Smooth muscle cell of the brain vasculature (primary cell): ENCODE measurements around the gene YTHDC1.
A peak's percentile ranks its signal among the peaks of the same experiment; 100 is the strongest.
"Not testable (repeated sequence)": the region's sequence is repeated elsewhere in the genome, so short reads cannot be mapped to it uniquely, and the experiment has no call there.

Experiments
- DNase-seq: peaks from one replicate; pipeline ENCODE4 v3.0.0-alpha.2; 2012; ENCODE audit warnings: low read depth, low spot score

YTHDC1 gene

GRCh38 chr4:68291256-68291655 is 58.6 kb downstream of the YTHDC1 start:
- DNase-seq = no peak

GRCh38 chr4:68288393-68288740 is 61.5 kb downstream of the YTHDC1 start:
- DNase-seq = no peak

DNA sequence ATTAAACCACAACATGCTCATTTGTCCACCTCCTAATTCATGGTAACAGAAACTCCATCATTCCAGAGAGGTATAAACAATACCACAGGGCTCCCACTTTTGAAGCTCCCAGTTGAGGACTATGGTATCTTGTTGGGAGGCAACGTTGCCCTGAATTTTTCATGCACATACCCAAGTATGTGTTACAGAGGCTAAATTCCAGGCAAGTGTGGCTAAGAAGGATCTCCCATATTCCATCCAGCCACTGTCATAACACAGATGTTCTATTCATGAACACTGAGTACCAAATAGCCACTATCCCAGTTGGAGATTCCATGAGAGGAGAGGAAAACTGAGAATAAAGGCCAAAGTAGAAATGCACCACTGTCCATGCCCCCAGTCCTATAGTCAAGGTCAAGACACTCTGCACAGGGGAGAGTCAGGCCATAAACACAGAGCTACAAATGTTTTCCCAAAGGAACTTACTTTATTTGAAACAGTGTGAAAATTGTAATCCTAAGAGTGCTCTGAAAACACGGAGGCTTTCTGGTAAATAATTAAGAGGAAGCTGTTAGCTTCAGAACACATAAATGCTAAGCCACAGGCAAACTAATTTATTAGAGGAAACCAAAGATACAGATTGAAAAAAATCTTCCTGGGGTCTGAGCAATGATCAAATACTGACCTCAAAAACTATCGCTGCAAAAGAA is 62.0 kb downstream of the YTHDC1 start:
- no peak for DNase-seq

GRCh38 chr4:68283714-68284113 is 66.2 kb downstream of the YTHDC1 start:
- no peak for DNase-seq

DNA sequence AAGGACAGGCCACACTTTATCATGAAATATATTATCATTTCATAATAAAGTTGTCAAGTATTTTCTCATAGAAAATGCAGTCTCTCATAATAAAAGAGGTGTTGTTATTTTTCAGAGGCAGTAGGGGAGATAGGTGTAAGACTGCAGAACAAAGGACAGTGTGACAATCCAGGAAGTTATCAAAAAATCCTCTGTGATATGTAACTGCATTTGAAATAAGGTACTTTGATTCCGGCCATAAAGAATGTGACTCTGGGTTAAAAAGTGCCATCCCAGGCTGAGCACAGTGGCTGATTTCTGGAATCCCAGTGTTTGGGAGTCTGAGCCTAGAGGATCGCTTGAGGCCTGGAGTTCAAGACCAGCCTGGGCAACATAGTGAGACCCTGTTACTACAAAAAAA is 66.8 kb downstream of the YTHDC1 start:
- no peak for DNase-seq

DNA sequence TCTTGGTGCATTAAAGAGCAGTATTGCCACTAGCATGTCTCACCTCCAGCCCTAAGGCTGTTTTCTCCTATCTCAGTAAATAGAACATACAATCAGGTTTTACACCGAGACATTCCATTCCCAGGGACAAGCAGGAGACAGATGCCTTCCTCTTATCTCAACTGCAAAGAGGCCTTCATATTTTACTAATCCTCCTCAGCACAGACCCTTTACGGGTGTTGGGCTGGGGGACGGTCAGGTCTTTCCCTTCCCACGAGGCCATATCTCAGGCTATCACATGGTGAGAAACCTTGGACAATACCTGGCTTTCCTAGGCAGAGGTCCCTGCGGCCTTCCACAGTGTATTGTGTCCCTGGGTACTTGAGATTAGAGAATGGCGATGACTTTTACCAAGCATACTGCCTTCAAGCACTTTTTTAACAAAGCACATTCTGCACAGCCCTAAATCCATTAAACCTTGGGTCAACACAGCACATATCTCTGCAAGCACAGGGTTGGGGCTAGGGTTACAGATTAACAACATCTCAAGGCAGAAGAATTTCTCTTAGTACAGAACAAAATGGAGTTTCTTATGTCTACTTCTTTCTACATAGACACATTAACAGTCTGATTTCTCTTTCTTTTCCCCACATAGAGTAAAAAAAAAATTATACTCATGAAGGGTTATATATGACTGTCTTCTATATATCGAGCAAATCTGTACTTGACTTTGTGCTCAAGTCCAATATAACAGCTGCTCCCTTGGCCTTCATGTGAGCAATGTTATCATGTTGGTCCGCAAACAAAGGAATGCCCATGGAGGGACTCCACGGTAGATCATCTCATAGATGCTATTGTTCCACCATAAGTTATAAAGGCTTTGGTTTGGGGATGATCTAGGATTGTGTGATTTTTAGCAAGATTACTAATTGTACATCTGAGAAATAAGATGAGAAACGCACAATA is 67.8 kb downstream of the YTHDC1 start:
- DNase-seq = not testable (repeated sequence)

DNA sequence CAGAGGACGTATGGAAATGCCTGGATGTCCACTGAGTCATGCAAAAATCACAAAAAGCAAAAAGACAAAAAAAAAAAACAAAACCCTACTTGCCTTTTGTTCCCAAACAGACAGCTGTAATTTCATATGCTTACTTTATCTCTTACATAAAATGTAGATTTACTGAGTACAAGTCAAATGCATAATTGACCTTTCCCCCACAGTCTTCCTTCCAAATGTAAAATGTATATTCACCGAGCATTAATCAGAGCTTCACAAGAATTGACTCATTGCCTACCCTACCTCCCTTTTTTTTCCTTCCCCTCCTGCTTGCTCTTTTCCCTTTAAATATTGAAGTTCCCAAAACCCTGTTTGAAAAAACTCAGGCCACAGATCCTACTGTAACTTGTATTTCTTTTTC is 71.9 kb downstream of the YTHDC1 start:
- DNase-seq = no peak

GRCh38 chr4:68277627-68278026 is 72.3 kb downstream of the YTHDC1 start:
- no peak for DNase-seq

DNA sequence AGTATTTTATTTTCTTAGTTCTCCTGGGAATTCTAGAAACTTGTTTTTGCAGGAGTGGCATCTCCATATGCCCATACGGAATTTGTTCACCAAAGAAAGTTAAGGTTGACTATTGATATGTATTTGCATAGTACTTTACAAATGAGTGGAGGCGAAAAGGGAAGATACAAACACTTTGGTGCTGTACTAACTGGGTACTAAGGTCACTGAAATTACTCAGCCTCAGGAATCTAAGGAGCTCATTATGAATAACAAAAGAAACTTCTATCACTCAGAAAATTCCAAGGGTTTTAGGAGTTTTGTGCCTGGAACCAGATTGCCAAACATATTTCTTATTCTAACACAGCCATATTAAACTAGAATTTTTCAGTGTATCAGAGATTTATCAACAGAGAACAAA is 77.0 kb downstream of the YTHDC1 start:
- DNase-seq = no peak

GRCh38 chr4:68272380-68272779 is 77.5 kb downstream of the YTHDC1 start:
- DNase-seq = no peak

DNA sequence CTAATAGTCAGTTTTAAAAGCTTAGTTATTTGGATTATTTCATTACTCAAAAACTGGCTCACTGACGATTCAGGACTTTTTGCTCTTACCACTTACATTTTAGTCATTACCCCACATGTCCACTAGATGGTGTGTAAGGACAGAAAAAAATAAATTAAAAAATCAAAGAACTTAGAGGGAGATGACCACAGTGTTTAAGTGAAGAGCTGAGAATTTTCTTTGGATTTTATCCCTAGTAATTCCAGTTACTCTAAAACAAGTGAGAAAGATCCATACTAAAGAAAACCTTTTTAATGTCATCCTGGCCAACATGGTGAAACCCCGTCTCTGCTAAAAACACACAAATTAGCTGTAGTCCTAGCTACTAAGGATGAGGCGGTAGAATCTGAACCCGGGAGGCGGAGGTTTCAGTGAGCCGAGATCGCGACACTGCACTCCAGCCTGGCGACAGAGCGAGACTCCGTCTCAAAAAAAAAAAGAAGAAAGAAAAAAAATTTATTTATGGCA is 78.0 kb downstream of the YTHDC1 start:
- peak; percentile 32 for DNase-seq

DNA sequence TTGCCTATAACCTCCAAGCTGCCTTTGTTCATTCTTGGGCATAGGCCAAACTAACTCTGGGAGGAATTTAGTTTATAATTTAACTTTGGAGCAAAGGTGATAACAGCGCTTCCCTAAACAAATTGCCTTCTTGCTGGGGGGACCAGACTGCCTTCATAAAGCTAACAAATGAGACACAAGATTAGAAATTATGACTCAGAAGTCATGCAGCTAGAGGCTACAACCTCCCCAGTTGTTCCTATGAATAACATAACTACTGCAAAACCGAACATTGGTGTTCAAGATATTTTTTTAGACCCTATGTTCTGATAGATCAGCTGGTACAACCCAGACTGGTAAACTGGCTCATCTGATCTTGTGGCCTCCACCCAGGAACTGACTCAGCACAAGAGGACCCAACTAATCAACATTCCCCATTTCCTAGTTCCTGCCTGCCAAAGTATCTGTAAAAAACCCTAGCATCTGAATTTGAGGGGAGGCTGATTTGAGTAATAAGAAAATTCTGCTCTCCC is 82.4 kb downstream of the YTHDC1 start:
- DNase-seq = no peak

DNA sequence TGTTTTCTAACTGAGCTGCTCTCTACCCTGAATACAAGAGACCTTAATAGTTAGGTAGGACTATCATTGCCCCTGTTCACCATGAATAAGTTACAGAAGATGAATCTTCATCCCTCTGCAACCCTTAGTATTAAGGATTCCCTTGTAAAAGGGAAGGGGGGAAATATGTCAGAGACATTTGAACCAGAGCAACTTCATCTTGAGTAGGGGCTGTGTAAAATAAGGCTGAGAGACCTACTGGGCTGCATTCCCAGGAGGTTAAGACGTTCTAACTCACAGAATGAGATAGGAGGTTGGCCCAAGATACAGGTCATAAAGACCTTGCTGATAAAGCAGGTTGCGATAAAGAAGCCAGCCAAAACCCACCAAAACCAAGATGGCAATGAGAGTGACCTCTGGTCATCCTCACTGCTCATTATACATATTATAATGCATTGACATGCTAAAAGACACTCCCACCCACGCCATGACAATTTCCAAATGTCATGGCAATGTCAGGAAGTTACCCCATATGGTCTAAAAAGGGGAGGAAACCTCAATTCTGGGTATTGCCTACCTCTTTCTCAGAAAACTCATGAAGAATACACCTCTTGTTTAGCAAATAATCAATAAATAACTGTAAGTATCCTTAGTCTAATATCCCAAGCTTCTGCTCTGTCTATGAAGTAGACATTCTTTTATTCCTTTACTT is 84.9 kb downstream of the YTHDC1 start:
- no peak for DNase-seq
